ENCODE measurements around the gene NRN1L.
A peak's percentile ranks its signal among the peaks of the same experiment; 100 is the strongest.

The NRN1L gene

DNA sequence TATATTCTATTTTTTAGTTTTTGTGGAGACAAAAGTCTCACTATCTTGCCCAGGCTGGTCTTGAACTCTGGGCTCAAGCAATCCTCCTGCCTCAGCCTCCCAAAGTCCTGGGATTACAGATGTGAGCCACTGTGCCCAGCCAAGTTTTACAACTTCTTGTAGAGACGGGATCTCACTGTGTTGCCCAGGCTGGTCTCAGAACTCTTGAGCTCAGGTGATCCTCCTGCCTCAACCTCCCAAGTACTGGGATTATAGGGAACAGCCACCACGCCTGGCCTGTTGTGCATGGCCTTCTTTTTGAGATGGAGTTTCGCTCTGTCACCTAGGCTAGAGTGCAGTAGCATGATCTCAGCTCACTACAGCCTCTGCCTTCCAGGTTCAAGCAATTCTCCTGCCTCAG lies 31.0 kb upstream of the NRN1L start:
- no peak overlapping the region for H3K27ac ChIP-seq
- no peak for DNase-seq (ENCODE audit: low spot score)
- TF ChIP-seq, protein P1, sequence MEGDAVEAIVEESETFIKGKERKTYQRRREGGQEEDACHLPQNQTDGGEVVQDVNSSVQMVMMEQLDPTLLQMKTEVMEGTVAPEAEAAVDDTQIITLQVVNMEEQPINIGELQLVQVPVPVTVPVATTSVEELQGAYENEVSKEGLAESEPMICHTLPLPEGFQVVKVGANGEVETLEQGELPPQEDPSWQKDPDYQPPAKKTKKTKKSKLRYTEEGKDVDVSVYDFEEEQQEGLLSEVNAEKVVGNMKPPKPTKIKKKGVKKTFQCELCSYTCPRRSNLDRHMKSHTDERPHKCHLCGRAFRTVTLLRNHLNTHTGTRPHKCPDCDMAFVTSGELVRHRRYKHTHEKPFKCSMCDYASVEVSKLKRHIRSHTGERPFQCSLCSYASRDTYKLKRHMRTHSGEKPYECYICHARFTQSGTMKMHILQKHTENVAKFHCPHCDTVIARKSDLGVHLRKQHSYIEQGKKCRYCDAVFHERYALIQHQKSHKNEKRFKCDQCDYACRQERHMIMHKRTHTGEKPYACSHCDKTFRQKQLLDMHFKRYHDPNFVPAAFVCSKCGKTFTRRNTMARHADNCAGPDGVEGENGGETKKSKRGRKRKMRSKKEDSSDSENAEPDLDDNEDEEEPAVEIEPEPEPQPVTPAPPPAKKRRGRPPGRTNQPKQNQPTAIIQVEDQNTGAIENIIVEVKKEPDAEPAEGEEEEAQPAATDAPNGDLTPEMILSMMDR (IDR thresholded peaks at IDR 0.05): no peak
- H3K4me3 ChIP-seq: no peak overlapping the region

DNA sequence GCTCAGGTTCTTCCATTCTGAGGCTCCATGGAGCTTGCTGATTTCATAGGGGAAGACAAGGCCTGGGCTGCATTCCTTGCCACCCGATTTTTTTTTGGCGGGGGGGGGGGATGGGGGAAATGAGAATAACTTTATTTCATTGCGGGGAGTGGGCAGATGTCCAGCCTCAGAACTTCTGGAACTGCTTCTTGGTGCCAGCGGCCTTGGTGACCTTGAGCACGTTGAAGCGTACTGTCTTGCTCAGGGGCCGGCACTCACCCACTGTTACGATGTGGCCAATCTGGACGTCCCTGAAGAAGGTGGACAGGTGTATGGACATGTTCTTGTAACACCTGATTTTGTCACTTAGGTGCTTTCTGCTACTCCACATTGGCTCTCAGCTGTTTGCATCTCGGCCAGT lies 28.9 kb upstream of the NRN1L start:
- Histone ChIP-seq H3K4me3 (no peak overlapping the region), H3K27ac (no peak overlapping the region)
- no peak for DNase-seq (ENCODE audit: low spot score)
- TF ChIP-seq, protein P1 (IDR thresholded peaks at IDR 0.05): no peak

DNA sequence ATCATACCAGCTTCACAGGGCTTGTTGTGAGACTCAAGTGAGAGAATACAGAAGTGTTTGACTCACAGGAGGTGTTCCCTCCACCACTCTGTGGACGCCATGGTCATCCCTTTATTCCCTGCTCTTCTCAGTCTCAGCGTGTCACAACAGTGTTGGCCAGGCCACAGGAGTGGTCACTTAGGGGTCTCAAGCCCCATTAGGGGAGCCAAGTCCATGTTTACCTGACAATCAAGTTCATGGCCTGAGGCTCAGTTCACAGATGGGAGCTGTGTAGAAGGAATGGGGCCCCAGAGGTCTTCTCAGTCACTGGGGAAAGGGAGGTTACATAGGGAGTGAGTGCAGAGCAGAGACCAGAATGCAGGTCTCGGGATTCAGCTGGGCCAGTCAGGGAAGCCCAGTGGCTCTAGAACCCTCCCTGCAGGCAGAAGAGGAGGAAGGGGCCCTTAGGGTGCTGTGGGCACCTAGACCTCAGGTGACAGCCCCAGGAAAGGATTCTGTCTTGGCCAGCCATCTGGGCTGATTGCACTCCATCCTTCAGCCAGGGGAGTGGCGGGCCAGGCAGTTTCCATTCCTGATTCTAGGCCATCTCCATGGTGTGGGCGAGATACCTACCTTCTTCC lies 27.6 kb upstream of the NRN1L start:
- H3K27ac ChIP-seq: peak overlapping the region; percentile 24 to 87
- no peak for DNase-seq (ENCODE audit: low spot score)
- TF ChIP-seq, protein P1 (IDR thresholded peaks at IDR 0.05): no peak
- H3K4me3 ChIP-seq: no peak overlapping the region

DNA sequence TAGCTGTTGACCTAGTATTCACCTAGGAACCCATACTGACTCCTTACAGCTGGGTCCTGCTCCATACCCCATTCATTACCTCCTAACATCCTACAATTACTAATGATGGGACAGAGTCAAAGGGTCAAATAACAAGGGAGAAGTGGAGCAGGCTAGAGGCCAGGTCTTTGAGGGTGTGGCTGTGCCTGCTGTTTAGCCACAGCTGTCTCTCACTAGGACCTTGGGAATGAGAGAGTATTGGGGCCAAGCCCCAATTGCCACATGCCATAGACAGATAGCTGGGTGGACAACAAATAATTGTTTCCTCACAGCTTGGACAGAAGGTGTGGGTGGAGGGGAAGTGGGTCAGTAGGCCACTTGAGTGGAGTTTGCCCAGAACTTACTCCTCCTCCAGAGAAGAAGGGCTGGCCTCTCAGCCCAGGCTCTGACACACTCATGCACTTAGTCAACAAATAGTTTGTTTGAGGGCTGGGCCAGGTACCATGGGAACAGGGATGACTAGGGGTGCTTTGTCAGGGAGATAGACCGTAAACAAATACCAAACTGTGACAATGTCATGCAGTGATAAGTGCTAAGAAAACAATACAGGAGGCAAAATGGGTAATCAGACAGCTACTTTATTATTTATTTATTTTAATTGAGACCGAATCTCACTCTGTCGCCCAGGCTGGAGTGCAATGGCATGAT lies 27.0 kb upstream of the NRN1L start:
- H3K27ac ChIP-seq: peak overlapping the region; percentile 48 to 87
- peak; percentile 90 for DNase-seq (ENCODE audit: low spot score)
- TF ChIP-seq, protein P1 (IDR thresholded peaks at IDR 0.05): no peak
- peak overlapping the region; percentile 7 for H3K4me3 ChIP-seq

DNA sequence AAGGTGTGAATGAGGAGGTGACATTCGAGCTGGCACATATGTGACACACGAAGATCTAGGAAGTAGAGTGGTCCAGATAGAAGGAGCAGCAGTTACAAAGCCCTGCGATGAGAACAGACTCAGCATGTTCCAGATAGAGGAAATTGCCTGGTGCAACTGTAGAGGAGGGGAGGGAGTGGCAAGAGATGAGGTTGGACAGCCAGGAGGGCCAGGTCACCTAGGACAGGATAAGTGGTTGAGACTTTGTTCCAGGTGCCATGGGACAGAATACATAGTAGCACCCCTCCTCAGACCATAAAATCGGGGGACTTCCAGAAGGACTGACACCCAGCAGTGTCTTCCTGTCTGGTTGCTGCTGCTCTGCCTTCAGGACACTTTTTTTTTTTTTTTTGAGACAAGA lies 26.2 kb upstream of the NRN1L start:
- peak overlapping the region; percentile 48 to 87 for H3K27ac ChIP-seq
- peak overlapping the region; percentile 7 for H3K4me3 ChIP-seq
- TF ChIP-seq, protein P1 (IDR thresholded peaks at IDR 0.05): no peak
- no peak for DNase-seq (ENCODE audit: low spot score)

DNA sequence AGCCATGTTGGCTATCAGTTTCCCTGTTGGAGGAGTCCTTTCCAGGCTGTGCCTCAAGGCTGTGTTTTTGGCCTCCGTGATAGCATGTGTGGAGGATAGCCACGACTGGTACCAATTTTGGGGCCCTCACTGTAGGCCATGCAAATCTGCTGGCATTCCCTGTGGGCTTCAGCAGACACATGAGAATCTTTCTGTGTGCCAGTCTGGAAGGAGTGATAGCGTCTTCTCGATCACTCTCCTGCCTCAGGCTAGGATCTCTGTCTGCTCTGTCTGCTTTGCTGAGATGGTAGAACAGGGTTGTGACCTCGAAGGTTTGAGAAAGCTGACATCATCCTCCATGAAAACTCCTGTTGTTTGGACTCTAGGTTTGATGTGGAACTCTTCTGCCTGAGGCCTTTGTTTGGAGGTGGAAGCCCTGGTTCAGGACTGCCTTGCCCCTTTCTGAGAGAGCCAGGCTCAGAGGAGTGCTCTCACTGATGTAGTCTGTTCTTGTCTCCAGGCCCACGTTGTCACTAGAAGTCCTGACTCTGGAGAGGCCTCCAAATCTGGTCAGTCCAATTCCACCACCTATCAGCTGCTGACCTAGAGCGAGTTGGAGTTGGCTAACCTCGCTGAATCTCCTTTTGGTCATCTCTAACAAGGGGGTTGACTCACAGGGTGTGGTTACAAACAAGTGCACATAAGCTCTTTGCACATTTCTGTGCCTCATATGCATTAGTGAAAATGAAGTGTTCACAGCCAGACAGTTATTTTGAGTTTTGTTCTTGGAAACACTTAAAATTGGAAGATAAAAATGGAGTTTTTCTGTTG lies 23.9 kb upstream of the NRN1L start:
- H3K27ac ChIP-seq: peak overlapping the region in 1 of 2 donors; percentile 90
- no peak overlapping the region for H3K4me3 ChIP-seq
- TF ChIP-seq, protein P1 (IDR thresholded peaks at IDR 0.05): no peak
- no peak for DNase-seq (ENCODE audit: low spot score)
